Measurements from ENCODE around the gene MOB1B.

The MOB1B gene

DNA sequence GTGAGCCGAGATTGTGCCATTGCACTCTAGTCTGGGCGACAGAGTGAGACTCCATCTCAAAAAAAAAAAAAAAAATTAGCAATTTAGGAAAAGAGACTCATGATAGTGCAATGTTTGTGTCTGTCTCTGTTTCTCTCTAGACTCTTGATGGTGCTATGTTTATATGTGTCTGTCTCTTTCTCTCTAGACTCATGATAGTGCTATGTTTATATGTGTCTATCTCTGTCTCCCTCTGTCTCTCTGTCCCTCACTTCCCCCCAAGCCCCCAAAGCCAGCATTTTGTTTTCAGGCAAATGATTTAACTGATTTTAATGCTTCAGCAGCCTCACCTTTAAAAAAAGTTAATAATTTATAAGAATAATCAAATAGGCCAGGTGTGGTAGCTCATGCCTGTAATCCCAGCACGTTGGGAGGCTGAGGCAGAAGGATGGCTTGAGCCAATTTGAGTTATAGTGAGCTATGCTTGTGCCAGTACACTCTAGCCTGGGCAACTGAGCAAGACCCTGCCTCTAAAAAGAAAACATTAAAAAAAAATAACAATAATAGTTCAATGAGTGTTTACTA, 6.9 kb downstream of the MOB1B start:
- H3K4me3 ChIP-seq (ENCODE audit: low read depth, low read length): no peak overlapping the region
- no peak for TF ChIP-seq CTCF (IDR thresholded peaks at IDR 0.05; ENCODE audit: insufficient read depth, low read depth, low read length, missing control alignments)
- DNase-seq (ENCODE audit: low read depth): no peak

DNA sequence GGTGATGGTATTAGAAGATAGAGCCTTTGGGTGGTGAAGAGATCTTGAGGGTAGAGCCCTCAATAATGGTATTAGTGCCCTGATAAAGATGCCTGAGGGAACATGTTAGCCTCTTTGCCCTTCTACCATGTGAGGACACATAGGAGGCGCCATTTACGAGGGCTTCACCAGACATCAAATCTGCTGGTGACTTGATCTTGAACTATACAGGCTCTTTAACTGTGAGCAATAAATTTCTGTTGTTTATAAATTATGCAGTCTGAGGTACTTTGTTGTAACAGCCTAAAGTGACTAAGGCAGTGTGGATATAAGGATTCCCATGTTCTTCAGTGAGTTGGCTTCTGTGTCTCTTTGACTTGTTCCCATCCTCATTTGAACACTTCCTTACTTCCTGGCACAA, 11.8 kb downstream of the MOB1B start:
- no peak for DNase-seq (ENCODE audit: low read depth)
- no peak for TF ChIP-seq CTCF (IDR thresholded peaks at IDR 0.05; ENCODE audit: insufficient read depth, low read depth, low read length, missing control alignments)
- no peak overlapping the region for H3K4me3 ChIP-seq (ENCODE audit: low read depth, low read length)

DNA sequence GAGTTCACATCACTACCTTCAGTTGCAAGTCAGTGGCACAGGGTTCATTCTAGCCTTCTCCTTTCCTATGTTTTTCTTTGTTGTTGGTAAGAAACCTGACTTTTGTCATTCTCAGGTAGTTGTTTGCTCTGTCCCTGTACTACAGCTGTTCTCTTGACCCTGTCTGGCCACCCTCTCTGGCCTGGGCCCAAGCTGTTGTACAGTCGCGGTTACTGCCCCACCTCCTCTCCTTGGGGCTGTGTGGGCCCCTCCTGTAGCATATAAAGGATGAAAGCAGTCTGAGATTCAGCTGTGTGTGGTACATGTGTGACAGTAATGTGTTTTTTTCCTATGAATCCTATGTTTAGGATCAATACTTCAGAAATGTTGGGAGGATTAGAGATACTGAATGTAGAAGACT, 12.5 kb downstream of the MOB1B start:
- no peak for DNase-seq (ENCODE audit: low read depth)
- no peak for TF ChIP-seq CTCF (IDR thresholded peaks at IDR 0.05; ENCODE audit: insufficient read depth, low read depth, low read length, missing control alignments)
- H3K4me3 ChIP-seq (ENCODE audit: low read depth, low read length): no peak overlapping the region

GRCh38 chr4:70915036-70915815, 13.1 kb downstream of the MOB1B start:
- TF ChIP-seq CTCF (IDR thresholded peaks at IDR 0.05; ENCODE audit: insufficient read depth, low read depth, low read length, missing control alignments): no peak
- DNase-seq (ENCODE audit: low read depth): no peak
- H3K4me3 ChIP-seq (ENCODE audit: low read depth, low read length): no peak overlapping the region

- DNase-seq (ENCODE audit: low read depth): peak; percentile 42
- TF ChIP-seq CTCF (IDR thresholded peaks at IDR 0.05; ENCODE audit: insufficient read depth, low read depth, low read length, missing control alignments): no peak
- H3K4me3 ChIP-seq (ENCODE audit: low read depth, low read length): no peak overlapping the region
Observed at GRCh38 chr4:70915874-70916559, 13.8 kb downstream of the MOB1B start.

DNA sequence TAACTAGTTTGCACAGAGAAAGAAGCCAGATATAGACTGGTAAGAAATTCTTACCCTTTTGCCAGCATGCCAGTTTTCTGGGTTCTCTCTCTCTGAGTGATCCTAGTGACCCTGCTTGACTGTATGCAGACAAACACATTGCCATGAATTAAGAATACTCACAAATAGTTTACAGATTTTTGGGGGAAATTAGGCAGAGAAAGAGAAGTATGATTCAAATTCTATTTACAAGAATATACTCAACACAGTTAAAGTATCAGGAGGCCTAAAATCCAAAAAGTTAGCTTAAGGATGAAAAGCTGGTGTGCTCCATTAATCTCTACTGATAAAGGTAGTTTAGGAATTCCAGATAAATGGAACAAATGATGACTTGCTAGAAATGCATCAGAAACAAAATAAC, 18.4 kb downstream of the MOB1B start:
- DNase-seq (ENCODE audit: low read depth): no peak
- no peak overlapping the region for H3K4me3 ChIP-seq (ENCODE audit: low read depth, low read length)
- TF ChIP-seq CTCF (IDR thresholded peaks at IDR 0.05; ENCODE audit: insufficient read depth, low read depth, low read length, missing control alignments): no peak

Data from GM12865 (cell line).